K562 treated with DMSO at 1 percent for 12 hours (cell line): ENCODE results near the gene MYL7. TPM values are rescaled to one million over a fixed set of nuclear protein-coding genes. Genes with fewer than 3 reads are reported as not detected.

ENCODE experiments used
- total RNA-seq: library from RNA; unstranded; fragments of 300-600 nt; gene quantifications from 2 replicates; pipeline ENCODE4 v1.2.3, GENCODE V29; 2022; ENCODE audit not compliant: insufficient read depth

MYL7 gene, protein sequence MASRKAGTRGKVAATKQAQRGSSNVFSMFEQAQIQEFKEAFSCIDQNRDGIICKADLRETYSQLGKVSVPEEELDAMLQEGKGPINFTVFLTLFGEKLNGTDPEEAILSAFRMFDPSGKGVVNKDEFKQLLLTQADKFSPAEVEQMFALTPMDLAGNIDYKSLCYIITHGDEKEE
- total RNA-seq: not detected in 2 replicates

DNA sequence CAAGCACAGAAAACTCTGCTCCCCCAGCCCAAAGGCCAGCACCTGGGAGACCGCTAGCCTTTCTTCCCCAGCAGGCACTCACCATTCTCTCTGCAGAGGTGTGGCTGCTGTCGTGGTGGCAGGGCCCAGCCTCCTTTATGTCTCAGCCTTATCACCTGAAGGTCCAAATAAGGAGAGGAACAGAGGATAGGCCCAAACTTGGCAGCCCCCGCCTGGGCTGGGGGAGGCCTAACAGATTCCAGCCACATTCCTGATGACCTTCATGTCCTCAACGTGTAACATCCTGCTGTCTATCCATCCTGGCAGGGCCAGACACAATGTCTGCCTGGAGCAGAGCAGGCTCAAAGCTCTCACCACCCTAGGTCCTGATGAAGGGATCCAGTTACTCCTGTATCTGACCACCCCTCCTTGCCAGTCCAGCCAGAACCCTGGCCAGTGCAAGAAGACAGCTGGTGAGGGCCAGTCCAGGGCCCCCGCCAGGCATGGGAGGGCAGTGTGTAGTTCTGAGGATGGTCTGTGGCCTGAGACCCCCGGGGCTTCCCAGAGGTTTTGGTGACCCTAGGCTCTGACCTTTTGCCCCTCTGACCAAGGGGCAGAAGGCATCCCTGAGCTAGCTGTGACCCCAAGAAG lies at the start of gene MYL7:
Gene MYL7, minus strand, starts transcription at position 112 of the 630 bp plus-strand sequence. Its CDS starts 27 bp downstream, at position 85.

GRCh38 chr7:44189286-44189992 lies 48.3 kb upstream of the MYL7 start, which contains the start of gene GCK:
TSS of gene GCK (minus strand) at chr7:44189439. CDS start at chr7:44188953, 486 bp downstream.

GRCh38 chr7:44123190-44124003 lies 17.7 kb downstream of the MYL7 start, which contains the start of gene POLD2:
TSS of gene POLD2 (minus strand) at chr7:44123548. CDS start at chr7:44122053, 1,495 bp downstream.

GRCh38 chr7:44103923-44104859 lies 36.9 kb downstream of the MYL7 start, which contains the start of gene AEBP1:
TSS of gene AEBP1 (plus strand) at chr7:44104345. CDS start at chr7:44104666, 321 bp downstream.

Other genes with a start within 250 kb of the MYL7 start
- gene URGCP, start 234.7 kb downstream of the MYL7 start, total RNA-seq: 10.5 and 25.6 TPM in 2 replicates
- 7.4 and 19.1 TPM in 2 replicates for gene UBE2D4, start 214.9 kb downstream of the MYL7 start, total RNA-seq
- not detected in 2 replicates for gene SPDYE1, start 143.4 kb downstream of the MYL7 start, total RNA-seq
- 34.3 and 36.8 TPM in 2 replicates for gene DBNL, start 96.6 kb downstream of the MYL7 start, total RNA-seq
- not detected in 2 replicates for gene PGAM2, start 75.8 kb downstream of the MYL7 start, total RNA-seq
- gene POLM, start 58.8 kb downstream of the MYL7 start, total RNA-seq: 6.2 and 14.9 TPM in 2 replicates
- gene AEBP1, start 37.0 kb downstream of the MYL7 start, total RNA-seq: 0.21 TPM in 1 of 2 replicates, not detected in the other
- gene POLD2, start 17.8 kb downstream of the MYL7 start, total RNA-seq: 109 and 120 TPM in 2 replicates
- gene GCK, start 48.1 kb upstream of the MYL7 start, total RNA-seq: 0.73 TPM in 1 of 2 replicates, not detected in the other
- 74.0 and 122 TPM in 2 replicates for gene YKT6, start 59.6 kb upstream of the MYL7 start, total RNA-seq
- not detected in 2 replicates for gene CAMK2B, start 184.3 kb upstream of the MYL7 start, total RNA-seq